Ishikawa (cell line): ENCODE results near the gene RABEP2.

Experiments used
- CEBPB ChIP-seq: IDR thresholded peaks from 2 replicates; pipeline ENCODE4 v1.6.1; 2012
- CREB1 ChIP-seq: IDR thresholded peaks from 2 replicates; pipeline ENCODE4 v1.6.1; 2012; ENCODE audit warnings: low read depth
- EGR1 ChIP-seq: IDR thresholded peaks from 2 replicates; pipeline ENCODE4 v1.6.1; 2012
- EP300 ChIP-seq: IDR thresholded peaks from 2 replicates; pipeline ENCODE4 v1.6.1; 2012; ENCODE audit warnings: borderline replicate concordance
- FOXM1 ChIP-seq: IDR thresholded peaks from 2 replicates; pipeline ENCODE4 v1.6.1; 2012; ENCODE audit warnings: low read depth, borderline replicate concordance
- MAX ChIP-seq: IDR thresholded peaks from 2 replicates; pipeline ENCODE4 v1.6.1; 2012
- NFIC ChIP-seq: IDR thresholded peaks from 2 replicates; pipeline ENCODE4 v1.6.1; 2012
- RAD21 ChIP-seq: IDR thresholded peaks from 2 replicates; pipeline ENCODE4 v1.6.1; 2012; ENCODE audit warnings: low read depth
- REST ChIP-seq: IDR thresholded peaks from 2 replicates; pipeline ENCODE4 v1.6.1; 2012; ENCODE audit warnings: low read depth, mild to moderate bottlenecking
- TAF1 ChIP-seq: IDR thresholded peaks from 2 replicates; pipeline ENCODE4 v1.6.1; 2012; ENCODE audit warnings: low read depth, mild to moderate bottlenecking
- TCF12 ChIP-seq: IDR thresholded peaks from 2 replicates; pipeline ENCODE4 v1.6.1; 2012; ENCODE audit warnings: low read depth
- TEAD4 ChIP-seq: IDR thresholded peaks from 2 replicates; pipeline ENCODE4 v1.6.1; 2012
- USF1 ChIP-seq: IDR thresholded peaks from 2 replicates; pipeline ENCODE4 v1.6.1; 2012
- YY1 ChIP-seq: IDR thresholded peaks from 2 replicates; pipeline ENCODE4 v1.6.1; 2012; ENCODE audit warnings: low read depth
- ZBTB7A ChIP-seq: IDR thresholded peaks from 2 replicates; pipeline ENCODE4 v1.6.1; 2012; ENCODE audit warnings: low read depth

Gene RABEP2

GRCh38 chr16:28905800-28906372 lies 19.2 kb downstream of the RABEP2 start:
- TF ChIP-seq TCF12 (no peak), FOXM1 (no peak), RAD21 (no peak), EP300 (no peak), EGR1 (no peak), CEBPB (no peak)

- no peak for TF ChIP-seq CREB1
- TF ChIP-seq TAF1: no peak
- no peak for TF ChIP-seq USF1
- TF ChIP-seq TEAD4: no peak
- no peak for TF ChIP-seq YY1
- TF ChIP-seq RAD21: no peak
- TF ChIP-seq REST: no peak
- TF ChIP-seq FOXM1: no peak
- TF ChIP-seq MAX: no peak
- no peak for TF ChIP-seq NFIC
- TF ChIP-seq ZBTB7A: no peak
- no peak for TF ChIP-seq TCF12
- TF ChIP-seq EP300: no peak
- TF ChIP-seq EGR1: no peak
- no peak for TF ChIP-seq CEBPB
Measured at GRCh38 chr16:28905229-28905754, 19.7 kb downstream of the RABEP2 start.

GRCh38 chr16:28904828-28905227 lies 20.2 kb downstream of the RABEP2 start:
- TF ChIP-seq YY1 (no peak), TCF12 (no peak), NFIC (no peak), RAD21 (no peak), TEAD4 (no peak), MAX (no peak), CEBPB (no peak), TAF1 (no peak), FOXM1 (no peak), CREB1 (no peak), REST (no peak), EP300 (no peak), EGR1 (no peak), ZBTB7A (no peak), USF1 (no peak)

- TF ChIP-seq TEAD4 (no peak), ZBTB7A (no peak), CREB1 (no peak), MAX (no peak), EGR1 (no peak), CEBPB (no peak), REST (no peak), NFIC (no peak), TAF1 (no peak)
Measured at GRCh38 chr16:28904363-28904762, 20.7 kb downstream of the RABEP2 start.
